ENCODE results near the gene TMEM250. TPM values are rescaled to one million over a fixed set of nuclear protein-coding genes. Genes with fewer than 3 reads are reported as not detected.

The TMEM250 gene
- total RNA-seq, 1 experiment from 2014 or later, result 15.1 TPM

DNA sequence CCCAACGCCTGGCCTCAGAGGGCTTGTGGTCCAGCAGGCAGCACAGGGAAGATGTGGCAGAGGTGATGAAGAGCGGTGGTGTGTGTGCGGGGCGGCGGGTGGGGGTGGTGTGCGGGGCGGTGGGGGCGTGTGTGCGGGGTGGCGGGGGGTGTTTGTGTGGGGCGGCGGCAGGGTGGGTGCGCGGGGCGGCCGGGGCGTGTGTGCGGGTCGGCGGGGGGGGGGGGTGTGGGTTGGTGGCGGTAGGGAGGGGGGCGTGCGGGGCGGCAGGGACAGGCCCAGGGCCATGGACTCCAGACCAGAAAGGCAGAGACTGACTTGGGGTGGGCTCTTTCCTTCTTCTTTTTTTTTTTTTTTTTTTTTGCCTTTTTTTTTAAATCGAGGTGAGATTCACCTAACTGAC is 19.1 kb downstream of the TMEM250 start:
- Histone ChIP-seq H3K4me3 (ENCODE audit: low read length) (no peak overlapping the region), H3K27ac (ENCODE audit: low read length) (no peak overlapping the region), H3K4me1 (ENCODE audit: low read length) (no peaks in the 10 kb centered on the region), H3K27me3 (ENCODE audit: low read length) (no peaks in the 10 kb centered on the region), H3K9me3 (ENCODE audit: low read length) (no peaks in the 10 kb centered on the region), H3K4me2 (ENCODE audit: low read depth, low read length, poor library complexity, severe bottlenecking) (no peak overlapping the region), H4K20me1 (ENCODE audit: insufficient read depth, low read depth, low read length) (no peaks in the 10 kb centered on the region; the same call in 1 of the 2 replicates), H2AFZ (ENCODE audit: low read length) (no peak overlapping the region), H3K9ac (ENCODE audit: low read length) (no peak overlapping the region), H3K36me3 (ENCODE audit: insufficient read depth, low read length) (no peaks in the 10 kb centered on the region), H3K9me2 (replicated peaks; ENCODE audit: insufficient read depth, low read length) (no peaks in the 10 kb centered on the region), H3K79me2 (ENCODE audit: low read length) (no peaks in the 10 kb centered on the region)
- no peak for DNase-seq

- H4K20me1 ChIP-seq (ENCODE audit: insufficient read depth, low read depth, low read length), result no peaks in the 10 kb centered on the region; the same call in 1 of the 2 replicates
- H2AFZ ChIP-seq (ENCODE audit: low read length), result no peak overlapping the region
- H3K9ac ChIP-seq (ENCODE audit: low read length), result no peak overlapping the region
- no peak overlapping the region for H3K4me3 ChIP-seq (ENCODE audit: low read length)
- H3K27me3 ChIP-seq (ENCODE audit: low read length), result no peaks in the 10 kb centered on the region
- no peaks in the 10 kb centered on the region for H3K4me1 ChIP-seq (ENCODE audit: low read length)
- no peak overlapping the region for H3K27ac ChIP-seq (ENCODE audit: low read length)
- no peaks in the 10 kb centered on the region for H3K36me3 ChIP-seq (ENCODE audit: insufficient read depth, low read length)
- no peaks in the 10 kb centered on the region for H3K9me2 ChIP-seq (replicated peaks; ENCODE audit: insufficient read depth, low read length)
- H3K9me3 ChIP-seq (ENCODE audit: low read length), result no peaks in the 10 kb centered on the region
- H3K4me2 ChIP-seq (ENCODE audit: low read depth, low read length, poor library complexity, severe bottlenecking), result no peak overlapping the region
- DNase-seq, result no peak
- no peaks in the 10 kb centered on the region for H3K79me2 ChIP-seq (ENCODE audit: low read length)
These were observed 19.8 kb downstream of the TMEM250 start for GRCh38 chr9:136098844-136099243.

DNA sequence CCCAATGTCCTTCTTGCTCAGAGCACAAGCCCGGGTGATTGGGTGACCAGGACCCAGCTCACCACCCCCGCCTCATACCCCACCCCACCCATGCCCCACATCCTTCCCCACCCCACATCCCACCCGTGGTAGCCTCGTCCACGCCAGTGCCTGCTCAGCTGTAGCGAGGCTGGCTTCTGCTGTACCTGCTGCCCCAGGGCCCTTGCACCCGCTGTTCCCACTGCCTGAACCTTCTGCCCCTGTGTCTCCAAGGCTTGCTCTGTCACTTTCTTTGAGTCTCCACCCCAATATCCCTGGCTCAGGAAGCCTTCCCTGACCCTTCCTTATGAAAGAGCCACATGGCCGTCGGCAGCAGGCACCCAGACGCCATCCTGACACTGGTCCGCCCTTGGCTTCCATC is 20.5 kb downstream of the TMEM250 start:
- Histone ChIP-seq H3K27ac (ENCODE audit: low read length) (no peak overlapping the region), H3K4me1 (ENCODE audit: low read length) (no peaks in the 10 kb centered on the region), H3K4me2 (ENCODE audit: low read depth, low read length, poor library complexity, severe bottlenecking) (no peak overlapping the region), H2AFZ (ENCODE audit: low read length) (no peak overlapping the region), H3K4me3 (ENCODE audit: low read length) (no peak overlapping the region), H3K9ac (ENCODE audit: low read length) (no peak overlapping the region), H3K9me2 (replicated peaks; ENCODE audit: insufficient read depth, low read length) (no peaks in the 10 kb centered on the region), H3K36me3 (ENCODE audit: insufficient read depth, low read length) (no peaks in the 10 kb centered on the region), H3K79me2 (ENCODE audit: low read length) (no peaks in the 10 kb centered on the region), H3K9me3 (ENCODE audit: low read length) (no peaks in the 10 kb centered on the region), H3K27me3 (ENCODE audit: low read length) (no peaks in the 10 kb centered on the region), H4K20me1 (ENCODE audit: insufficient read depth, low read depth, low read length) (no peaks in the 10 kb centered on the region; the same call in 1 of the 2 replicates)
- no peak for DNase-seq

DNA sequence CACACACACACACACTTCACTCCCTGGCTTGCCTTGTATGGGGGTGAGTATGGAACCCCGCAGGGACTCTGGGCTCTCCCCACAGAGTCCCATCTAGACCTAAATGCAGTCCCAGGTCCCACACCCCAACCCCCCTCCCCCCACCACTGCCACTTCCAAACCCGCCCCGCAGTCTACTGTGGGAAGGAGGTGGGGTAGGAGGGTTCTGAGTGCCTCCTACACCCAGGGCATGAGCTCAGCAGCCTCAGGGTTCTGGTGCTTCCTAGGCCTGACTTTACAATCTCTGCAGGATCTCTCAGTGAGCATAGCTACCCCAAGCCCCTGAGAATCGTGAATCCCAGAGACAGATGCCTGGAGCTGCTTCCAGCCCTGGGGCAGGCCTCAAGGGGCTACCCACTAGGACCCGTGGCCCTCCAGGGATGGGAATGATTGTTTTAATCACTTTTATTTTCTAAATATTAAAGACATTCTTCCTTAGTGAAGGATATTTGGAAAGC is 22.1 kb downstream of the TMEM250 start:
- Histone ChIP-seq H4K20me1 (ENCODE audit: insufficient read depth, low read depth, low read length) (no peaks in the 10 kb centered on the region; the same call in 1 of the 2 replicates), H3K79me2 (ENCODE audit: low read length) (no peaks in the 10 kb centered on the region), H3K27ac (ENCODE audit: low read length) (no peak overlapping the region), H3K4me3 (ENCODE audit: low read length) (no peak overlapping the region), H3K9me2 (replicated peaks; ENCODE audit: insufficient read depth, low read length) (no peaks in the 10 kb centered on the region), H3K36me3 (ENCODE audit: insufficient read depth, low read length) (no peaks in the 10 kb centered on the region), H3K4me2 (ENCODE audit: low read depth, low read length, poor library complexity, severe bottlenecking) (no peak overlapping the region), H3K27me3 (ENCODE audit: low read length) (no peaks in the 10 kb centered on the region), H3K9ac (ENCODE audit: low read length) (no peak overlapping the region), H3K9me3 (ENCODE audit: low read length) (no peaks in the 10 kb centered on the region), H2AFZ (ENCODE audit: low read length) (no peak overlapping the region), H3K4me1 (ENCODE audit: low read length) (no peaks in the 10 kb centered on the region)
- DNase-seq, result no peak

DNA sequence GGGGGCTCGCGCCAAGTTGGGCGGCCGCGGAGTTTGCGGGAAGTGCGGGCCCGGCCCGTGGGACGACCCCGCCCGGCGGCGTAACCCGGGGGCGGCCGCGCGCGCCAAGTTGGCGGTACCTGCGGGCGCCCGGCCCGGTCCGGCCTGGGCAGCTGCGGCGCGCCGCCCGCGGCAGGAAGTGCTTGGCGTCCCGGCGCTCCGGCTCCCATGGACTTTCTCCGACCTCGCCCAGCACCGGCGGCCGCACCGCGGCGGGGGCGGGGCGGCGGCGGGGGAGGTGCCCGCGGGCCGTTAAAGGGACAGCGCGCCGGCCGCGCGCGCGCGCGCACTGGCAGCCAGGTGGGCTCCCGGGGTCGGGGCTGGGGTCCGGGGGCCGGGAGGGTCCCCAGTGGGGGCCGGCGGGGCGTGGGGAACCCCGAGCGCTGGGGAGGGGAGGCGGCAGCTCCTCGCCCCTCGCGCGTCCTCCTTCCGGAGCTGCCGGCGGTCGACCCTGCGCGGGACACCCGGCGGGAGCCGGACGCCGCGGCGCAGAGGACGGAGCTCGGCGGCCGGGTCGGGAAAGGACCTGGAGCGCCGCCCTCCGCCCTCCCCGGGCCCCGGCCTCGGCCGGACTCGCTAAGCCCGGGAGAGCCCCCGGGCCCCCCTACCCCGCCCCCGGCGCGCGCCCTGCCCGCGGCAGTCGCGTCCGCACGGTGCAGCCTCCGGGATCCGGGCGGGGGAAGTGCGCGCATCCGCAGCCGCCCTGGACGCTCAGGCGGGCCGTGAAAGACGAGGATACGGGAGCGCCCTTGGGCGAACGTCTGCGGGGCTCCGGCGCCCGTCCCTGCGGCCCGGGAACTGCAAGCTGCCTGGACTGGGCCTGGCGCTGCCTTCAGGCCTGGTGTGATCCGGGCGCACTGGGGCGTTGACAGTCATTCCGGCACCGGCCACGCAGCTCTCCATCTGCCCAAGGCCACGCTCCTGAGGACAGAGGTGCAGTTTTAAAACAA is 23.3 kb downstream of the TMEM250 start, which contains the start of gene NACC2:
Gene NACC2, minus strand, starts transcription at position 220 of the 989 bp plus-strand sequence. CDS start 44,768 bp downstream, outside the sequence.
- no peak within 1 kb of the TSS for H3K27ac ChIP-seq (ENCODE audit: low read length)
- no peaks in the 10 kb centered on the region for H3K79me2 ChIP-seq (ENCODE audit: low read length)
- no peak within 1 kb of the TSS for H3K9ac ChIP-seq (ENCODE audit: low read length)
- H3K36me3 ChIP-seq (ENCODE audit: insufficient read depth, low read length), result no peaks in the 10 kb centered on the region
- no peak within 1 kb of the TSS for H2AFZ ChIP-seq (ENCODE audit: low read length)
- DNase-seq, result no peak
- no peaks in the 10 kb centered on the region for H3K9me2 ChIP-seq (replicated peaks; ENCODE audit: insufficient read depth, low read length)
- H3K4me2 ChIP-seq (ENCODE audit: low read depth, low read length, poor library complexity, severe bottlenecking), result no peak within 1 kb of the TSS
- no peaks in the 10 kb centered on the region for H3K27me3 ChIP-seq (ENCODE audit: low read length)
- H3K4me3 ChIP-seq (ENCODE audit: low read length), result no peak within 1 kb of the TSS
- H4K20me1 ChIP-seq (ENCODE audit: insufficient read depth, low read depth, low read length), result no peaks in the 10 kb centered on the region; the same call in 1 of the 2 replicates
- H3K9me3 ChIP-seq (ENCODE audit: low read length), result no peaks in the 10 kb centered on the region
- H3K4me1 ChIP-seq (ENCODE audit: low read length), result no peaks in the 10 kb centered on the region

DNA sequence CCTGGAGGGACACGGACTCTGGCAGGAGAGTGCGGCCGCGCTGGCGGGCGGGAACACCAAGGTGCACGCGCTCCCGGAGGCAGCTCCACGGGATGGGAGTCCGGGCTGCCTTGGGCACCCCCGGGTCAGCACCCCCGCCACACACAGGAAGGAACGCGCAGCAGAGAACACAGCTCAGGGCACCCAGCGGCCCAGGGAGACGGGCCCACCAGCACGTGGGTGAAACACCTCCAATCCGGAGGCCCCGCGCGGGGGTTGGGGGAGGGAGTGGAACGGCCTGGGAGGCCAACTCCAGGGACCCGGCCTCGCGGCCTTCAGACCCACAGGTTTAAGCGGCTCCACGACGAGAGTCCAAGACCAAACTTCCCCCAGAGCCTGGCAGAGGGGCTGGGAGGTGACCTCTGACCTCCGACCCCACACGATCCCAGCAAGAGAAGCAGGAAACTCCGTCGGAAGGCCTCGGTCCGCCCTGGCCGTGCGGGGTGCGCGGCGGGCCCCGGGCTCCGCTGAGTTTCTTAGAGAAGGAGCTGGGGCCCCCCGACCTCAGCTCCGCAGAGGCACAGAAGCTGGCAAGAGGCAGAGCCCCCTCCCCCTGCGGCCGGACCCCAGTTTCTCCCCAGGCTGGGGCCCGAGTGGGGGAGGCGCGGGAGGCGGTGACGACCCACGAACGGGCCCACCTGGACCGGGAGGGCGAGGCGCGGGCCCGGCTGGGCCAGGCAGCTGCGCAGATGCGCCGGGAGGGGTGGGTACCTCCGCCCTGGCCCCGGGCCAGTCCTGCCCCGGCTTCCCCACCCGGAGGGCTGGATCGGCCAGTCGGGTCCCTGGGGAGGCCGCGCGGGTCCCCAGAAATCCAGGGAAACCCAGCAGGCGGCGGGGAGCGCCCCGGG is 24.4 kb downstream of the TMEM250 start:
- Histone ChIP-seq H3K27me3 (ENCODE audit: low read length) (no peaks in the 10 kb centered on the region), H3K9me3 (ENCODE audit: low read length) (no peaks in the 10 kb centered on the region), H3K79me2 (ENCODE audit: low read length) (no peaks in the 10 kb centered on the region), H3K9me2 (replicated peaks; ENCODE audit: insufficient read depth, low read length) (no peaks in the 10 kb centered on the region), H3K4me2 (ENCODE audit: low read depth, low read length, poor library complexity, severe bottlenecking) (no peak overlapping the region), H3K27ac (ENCODE audit: low read length) (no peak overlapping the region), H3K9ac (ENCODE audit: low read length) (no peak overlapping the region), H4K20me1 (ENCODE audit: insufficient read depth, low read depth, low read length) (no peaks in the 10 kb centered on the region; the same call in 1 of the 2 replicates), H3K36me3 (ENCODE audit: insufficient read depth, low read length) (no peaks in the 10 kb centered on the region), H2AFZ (ENCODE audit: low read length) (no peak overlapping the region), H3K4me3 (ENCODE audit: low read length) (no peak overlapping the region), H3K4me1 (ENCODE audit: low read length) (peaks cover 8% of the 10 kb centered on the region)
- no peak for DNase-seq

GRCh38 chr9:136093346-136093986 is 25.2 kb downstream of the TMEM250 start:
- Histone ChIP-seq H4K20me1 (ENCODE audit: insufficient read depth, low read depth, low read length) (no peaks in the 10 kb centered on the region; the same call in 1 of the 2 replicates), H3K9me3 (ENCODE audit: low read length) (no peaks in the 10 kb centered on the region), H3K9ac (ENCODE audit: low read length) (no peak overlapping the region), H3K27me3 (ENCODE audit: low read length) (no peaks in the 10 kb centered on the region), H3K4me1 (ENCODE audit: low read length) (peaks cover 15% of the 10 kb centered on the region), H2AFZ (ENCODE audit: low read length) (no peak overlapping the region), H3K4me2 (ENCODE audit: low read depth, low read length, poor library complexity, severe bottlenecking) (no peak overlapping the region), H3K27ac (ENCODE audit: low read length) (no peak overlapping the region), H3K4me3 (ENCODE audit: low read length) (no peak overlapping the region), H3K79me2 (ENCODE audit: low read length) (no peaks in the 10 kb centered on the region), H3K36me3 (ENCODE audit: insufficient read depth, low read length) (no peaks in the 10 kb centered on the region), H3K9me2 (replicated peaks; ENCODE audit: insufficient read depth, low read length) (no peaks in the 10 kb centered on the region)
- DNase-seq, result no peak

Measured in Karpas-422 (cell line).